ENCODE measurements around the gene PDE8B.

The PDE8B gene

DNA sequence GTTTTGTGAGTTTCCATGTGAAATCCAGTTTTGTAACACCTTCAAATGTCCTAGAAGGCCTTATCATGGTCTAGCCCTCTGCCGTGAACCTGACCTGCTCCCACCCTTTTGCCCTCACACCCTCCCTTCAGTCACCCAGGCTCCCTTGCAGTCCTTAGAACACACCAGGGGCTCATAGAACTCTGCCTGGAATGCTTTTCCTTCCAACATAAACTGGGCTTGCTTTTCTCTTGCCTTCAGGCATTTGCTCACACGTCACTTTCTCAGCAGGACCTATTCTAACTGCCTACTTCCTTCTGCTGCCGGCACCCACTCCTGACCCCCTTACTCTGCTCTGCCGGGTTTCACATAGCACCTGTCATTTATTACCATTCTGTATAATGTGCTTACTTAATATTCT lies 111.9 kb downstream of the PDE8B start:
- no peak for DNase-seq

DNA sequence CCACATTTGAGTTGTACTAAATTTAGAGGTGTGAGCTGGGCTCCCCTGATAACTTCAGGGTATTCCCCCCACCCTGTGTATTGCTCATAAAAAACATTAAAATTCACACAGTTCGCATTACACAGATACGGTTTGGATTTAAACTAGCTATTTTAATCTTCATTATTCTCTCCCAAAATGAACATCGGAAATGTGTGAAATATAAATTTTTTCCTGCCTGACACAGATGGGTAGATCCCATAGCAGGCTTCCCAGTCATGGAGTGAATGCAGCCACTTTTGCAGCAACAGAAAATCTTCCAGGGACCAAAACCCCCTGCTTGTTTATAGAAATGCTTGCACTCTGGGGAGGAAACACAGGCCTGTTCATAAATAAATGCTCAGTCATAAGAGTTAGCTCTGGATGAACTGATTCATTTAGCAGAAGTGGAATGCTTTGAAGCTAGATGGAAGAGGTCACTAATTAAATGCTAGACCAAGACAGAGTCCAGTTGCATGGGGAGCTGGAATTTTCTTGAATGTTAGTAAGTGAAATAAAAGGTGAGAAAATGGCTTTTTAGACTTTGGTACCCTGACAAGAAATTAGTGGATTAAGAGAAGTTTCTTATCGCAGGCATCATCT lies 115.6 kb downstream of the PDE8B start:
- no peak for DNase-seq

- DNase-seq: no peak
These were observed 116.7 kb downstream of the PDE8B start for GRCh38 chr5:77326986-77327734.

- no peak for DNase-seq
These were observed 118.6 kb downstream of the PDE8B start for GRCh38 chr5:77328930-77329647.

GRCh38 chr5:77329664-77330430 lies 119.4 kb downstream of the PDE8B start:
- DNase-seq: no peak

DNA sequence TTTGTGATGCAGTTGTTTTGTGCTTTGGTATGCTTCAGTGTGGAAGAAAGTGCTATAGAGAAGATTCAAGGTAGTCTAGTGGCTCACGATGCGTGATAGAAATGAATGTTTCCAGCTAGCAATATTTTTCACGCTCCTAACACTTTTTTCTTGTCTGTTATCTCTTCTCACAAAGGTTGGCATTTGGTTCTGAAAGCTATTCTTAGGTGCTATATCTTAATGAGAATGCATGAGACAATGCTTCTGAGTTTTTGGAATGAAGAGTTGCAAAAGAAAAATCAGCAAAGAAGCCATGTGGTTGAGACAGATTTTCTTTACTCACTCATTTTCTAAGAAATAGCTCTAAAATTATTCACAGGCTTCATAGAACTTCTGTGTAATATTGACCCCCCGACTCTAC lies 122.6 kb downstream of the PDE8B start:
- no peak for DNase-seq

DNA sequence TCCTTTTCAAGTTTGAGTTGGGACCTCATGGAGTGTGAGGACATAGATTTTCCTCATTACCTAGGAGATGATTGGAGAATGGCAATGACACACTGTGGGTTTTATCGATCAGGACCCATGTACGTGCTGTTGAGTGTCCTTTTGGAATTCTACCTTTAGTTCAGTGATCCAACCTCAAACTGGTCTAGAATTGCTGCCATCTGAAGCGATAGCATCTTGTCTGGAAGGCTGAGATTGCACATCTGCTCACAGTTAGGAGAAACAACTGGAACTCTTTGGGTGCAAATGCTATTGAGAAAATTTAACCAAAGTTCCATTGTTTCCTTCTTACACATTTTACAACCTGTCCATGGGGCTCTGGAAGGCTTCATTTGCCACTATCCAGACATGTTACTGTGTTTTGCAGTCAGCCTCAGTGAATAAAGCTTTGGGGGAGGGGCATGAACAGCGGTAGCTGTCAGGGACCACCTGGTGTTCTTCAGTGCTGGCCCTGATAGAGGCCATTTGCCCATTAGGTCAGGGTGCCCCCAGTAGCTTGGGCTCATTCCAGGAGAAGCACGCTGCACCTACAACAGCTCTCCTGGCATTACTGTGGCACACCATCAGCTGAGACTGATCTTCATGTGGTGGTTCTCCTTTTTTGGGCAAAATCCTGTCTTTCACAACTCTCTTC lies 123.1 kb downstream of the PDE8B start:
- no peak for DNase-seq

GRCh38 chr5:77337246-77337645 lies 126.8 kb downstream of the PDE8B start:
- DNase-seq: no peak

DNA sequence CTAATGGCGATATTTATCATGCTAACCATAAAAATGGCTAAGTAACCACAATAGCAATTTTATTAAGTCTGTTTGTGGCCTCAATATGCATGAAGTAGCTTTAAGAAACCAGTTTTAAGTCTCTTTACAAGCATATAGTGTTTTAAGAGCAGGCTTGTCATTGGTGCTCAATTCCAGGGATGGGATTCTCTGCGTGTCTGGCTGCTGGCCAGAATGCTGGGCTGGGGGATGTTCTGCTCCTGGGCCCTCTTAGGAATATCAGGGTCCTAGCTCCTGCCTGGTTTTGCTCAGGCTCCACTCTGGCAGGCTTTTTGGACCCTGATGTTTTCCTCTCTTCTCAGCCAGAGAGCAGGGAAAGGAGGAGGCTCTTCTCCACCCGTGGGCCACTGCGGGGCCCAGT lies 127.2 kb downstream of the PDE8B start:
- DNase-seq: no peak

GRCh38 chr5:77339337-77339890 lies 128.9 kb downstream of the PDE8B start:
- no peak for DNase-seq

- no peak for DNase-seq
These were observed 132.7 kb downstream of the PDE8B start for GRCh38 chr5:77343165-77343564.

GRCh38 chr5:77347435-77348098 lies 137.1 kb downstream of the PDE8B start:
- no peak for DNase-seq

DNA sequence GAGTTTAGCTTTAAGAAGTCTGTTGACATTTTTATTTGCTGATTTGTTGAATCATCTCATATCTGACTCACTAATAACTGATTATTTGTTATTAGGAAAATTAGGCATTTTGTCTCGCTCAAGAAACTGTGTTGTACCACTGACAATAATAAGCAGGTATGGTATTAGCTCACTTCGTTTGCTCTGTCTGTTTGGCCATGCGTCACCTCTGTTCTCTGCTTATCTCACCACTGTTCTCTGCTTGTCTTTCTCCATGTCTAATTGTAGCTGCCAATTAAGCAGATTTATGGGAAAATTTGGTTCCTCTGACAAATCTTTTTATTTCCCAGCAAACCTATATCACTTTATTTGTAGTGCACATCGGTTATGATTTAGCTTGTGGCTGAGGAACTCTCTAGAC lies 142.8 kb downstream of the PDE8B start:
- no peak for DNase-seq

DNA sequence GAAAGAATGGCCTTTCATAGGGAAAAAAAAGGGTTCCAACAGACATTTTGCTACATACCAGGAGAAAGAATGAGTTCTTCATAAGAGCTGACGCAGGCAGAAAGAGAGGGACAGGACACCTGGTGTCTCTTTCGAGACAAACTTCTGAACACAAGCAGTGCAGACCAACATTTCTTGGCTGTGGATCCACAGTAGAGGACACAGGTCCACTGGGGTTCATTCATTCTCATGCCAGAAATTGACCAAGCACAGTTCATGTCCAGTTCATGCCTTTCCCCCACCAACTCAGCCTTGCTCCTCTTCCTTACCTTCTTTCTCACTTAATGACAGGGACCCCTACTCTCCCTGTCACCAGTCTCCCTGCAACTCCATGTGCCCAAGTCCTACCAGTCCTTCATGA lies 144.0 kb downstream of the PDE8B start:
- DNase-seq: no peak

- DNase-seq: no peak
These were observed 144.6 kb downstream of the PDE8B start for GRCh38 chr5:77355080-77355479.

DNA sequence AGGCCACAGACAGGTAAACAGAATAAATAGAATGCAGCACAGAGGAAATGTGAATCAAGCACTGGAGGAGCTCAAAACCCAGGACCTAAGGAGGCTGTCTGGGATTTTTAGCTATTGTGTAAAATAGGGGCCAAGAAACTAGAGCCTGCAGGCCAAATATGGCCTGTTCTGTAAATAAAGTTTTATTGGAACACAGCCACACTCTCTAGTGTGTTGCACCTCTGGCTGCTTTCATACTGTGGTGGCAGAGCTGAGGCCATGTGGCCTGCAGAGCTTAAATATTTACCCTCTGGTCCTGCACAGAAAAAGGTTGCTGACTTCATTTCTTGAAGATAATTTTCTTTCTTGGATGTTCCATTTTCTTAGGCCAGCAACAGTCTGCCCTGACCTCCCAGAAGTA lies 145.3 kb downstream of the PDE8B start:
- DNase-seq: no peak

GRCh38 chr5:77356740-77357139 lies 146.3 kb downstream of the PDE8B start:
- no peak for DNase-seq

DNA sequence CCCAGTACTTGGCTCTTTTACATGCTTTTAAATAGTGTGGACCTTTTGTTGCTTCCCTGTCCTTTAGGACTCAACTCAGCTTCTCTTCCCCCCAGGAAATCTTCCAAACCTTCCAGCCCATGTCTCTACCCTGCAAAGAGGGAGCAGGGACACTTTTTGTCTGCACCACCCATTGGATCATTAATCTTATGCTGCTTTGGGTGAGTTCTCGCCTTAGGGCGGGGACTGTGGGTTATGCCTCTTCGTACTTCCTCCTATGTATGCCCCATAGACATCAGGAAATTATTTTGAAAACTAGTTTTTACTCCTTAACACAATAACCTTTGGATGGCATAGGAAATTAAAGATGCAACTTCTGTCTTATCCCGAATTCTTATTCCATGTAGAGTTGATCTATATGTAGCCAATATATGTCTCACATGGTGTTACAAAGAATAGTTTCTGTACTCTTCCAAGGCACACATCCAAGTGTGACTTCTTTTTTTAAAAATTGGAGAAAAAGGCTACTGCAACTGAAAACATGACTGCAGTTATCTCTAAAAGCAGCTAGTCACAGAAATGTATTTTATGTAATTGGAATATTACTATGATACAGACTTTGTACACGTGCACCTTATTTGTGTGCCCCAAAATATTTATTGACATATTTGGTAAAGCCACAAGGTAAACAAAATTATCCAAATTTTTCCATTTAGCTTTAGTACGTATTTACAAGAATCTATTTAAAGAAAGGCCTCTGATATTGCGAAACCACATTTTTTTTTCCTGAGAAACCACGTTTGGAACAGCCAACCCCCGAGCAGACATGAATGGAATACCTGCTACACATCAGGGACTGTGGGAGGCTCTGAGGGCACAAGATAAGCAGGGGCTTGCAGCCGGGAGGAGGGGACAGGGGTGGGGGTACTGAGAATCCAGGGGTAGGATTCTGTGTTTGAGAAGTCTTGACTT lies 148.1 kb downstream of the PDE8B start:
- no peak for DNase-seq

DNA sequence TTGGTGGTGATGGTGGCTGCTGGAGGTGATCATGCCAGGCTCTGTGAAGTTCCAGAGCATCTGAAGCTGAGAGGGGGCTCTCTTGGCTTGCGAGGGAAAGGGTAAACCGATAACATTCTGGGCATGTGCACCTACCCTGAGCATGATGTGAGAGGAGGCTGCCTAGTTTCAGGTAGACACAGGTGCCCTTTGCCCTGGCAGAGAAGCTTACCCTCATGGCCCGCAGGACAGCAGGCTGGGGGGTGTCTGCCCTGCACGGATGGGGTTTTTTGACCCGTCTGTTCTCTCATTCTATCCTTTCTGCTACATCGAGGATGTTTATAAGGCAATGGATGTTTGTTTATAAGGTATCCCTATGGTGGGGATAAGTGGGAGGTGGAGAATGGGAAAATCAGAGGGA lies 148.8 kb downstream of the PDE8B start:
- no peak for DNase-seq

GRCh38 chr5:77360381-77360780 lies 149.9 kb downstream of the PDE8B start:
- DNase-seq: no peak

GRCh38 chr5:77360973-77361372 lies 150.5 kb downstream of the PDE8B start:
- no peak for DNase-seq

Measured in inflammatory macrophage treated with lipopolysaccharide for 4 hours (primary cell).